Measurements from ENCODE around the gene BMX. TPM values are rescaled to one million over a fixed set of nuclear protein-coding genes. Genes with fewer than 3 reads are reported as not detected.

The BMX gene
- total RNA-seq (not detected), polyA plus RNA-seq (not detected), total RNA-seq (not detected)

GRCh38 chrX:15500497-15500966, at the start of gene BMX:
Gene BMX (plus strand): TSS chrX:15500807. CDS start chrX:15508354, 7,547 bp downstream.
- H3K27me3 Mint-ChIP-seq, result peaks cover 5 to 41% (median 9%) of the 10 kb centered on the region in 5 donors
- H3K9me3 Mint-ChIP-seq, result peaks cover 0 to 2% (median 0%) of the 10 kb centered on the region in 11 donors
- ChIA-PET POLR2A (no interaction called here), CTCF (no interaction called here)
- H3K4me3 Mint-ChIP-seq, result no peak within 1 kb of the TSS
- no peak within 1 kb of the TSS for H3K4me3 ChIP-seq (ENCODE audit: low read length)
- H3K4me1 Mint-ChIP-seq, result peaks cover 0 to 7% (median 4%) of the 10 kb centered on the region in 7 donors
- no peak for ATAC-seq
- H3K27ac ChIP-seq (ENCODE audit: low read depth, low read length), result no peak within 1 kb of the TSS
- no peak within 1 kb of the TSS for H3K27ac Mint-ChIP-seq
- H3K9me3 ChIP-seq (ENCODE audit: control insufficient read depth in 2 of 3, low read length in 3 of 3), result no peaks in the 10 kb centered on the region
- no peaks in the 10 kb centered on the region for H3K36me3 ChIP-seq (ENCODE audit: control insufficient read depth in 2 of 3, insufficient read depth in 3 of 3, low read length in 3 of 3)
- intact Hi-C loops (cut with micrococcal nuclease), result no loop called here
- no peaks in the 10 kb centered on the region for H3K27me3 ChIP-seq (ENCODE audit: control insufficient read depth in 2 of 2, insufficient read depth in 2 of 2, low read length in 2 of 2)
- no peaks in the 10 kb centered on the region for H3K4me1 ChIP-seq (ENCODE audit: control insufficient read depth in 2 of 2, insufficient read depth in 2 of 2, low read length in 2 of 2)
- H3K36me3 Mint-ChIP-seq, result no peaks in the 10 kb centered on the region
- DNase-seq, result no peak

GRCh38 chrX:15451913-15452312, 48.7 kb upstream of the BMX start:
- Histone ChIP-seq H3K4me1 (ENCODE audit: control insufficient read depth in 2 of 2, insufficient read depth in 2 of 2, low read length in 2 of 2) (no peaks in the 10 kb centered on the region), H3K4me3 (ENCODE audit: low read length) (no peak overlapping the region), H3K36me3 (ENCODE audit: control insufficient read depth in 2 of 3, insufficient read depth in 3 of 3, low read length in 3 of 3) (no peaks in the 10 kb centered on the region), H3K27me3 (ENCODE audit: control insufficient read depth in 2 of 2, insufficient read depth in 2 of 2, low read length in 2 of 2) (no peaks in the 10 kb centered on the region), H3K9me3 (ENCODE audit: control insufficient read depth in 2 of 3, low read length in 3 of 3) (no peaks in the 10 kb centered on the region), H3K27ac (ENCODE audit: low read depth, low read length) (no peak overlapping the region)
- intact Hi-C loops (cut with micrococcal nuclease), result no loop called here
- CTCF ChIA-PET, result no interaction called here
- Mint-ChIP-seq H3K27ac (no peak overlapping the region), H3K4me1 (no peaks in the 10 kb centered on the region), H3K27me3 (no peaks in the 10 kb centered on the region), H3K4me3 (no peak overlapping the region), H3K36me3 (no peaks in the 10 kb centered on the region), H3K9me3 (no peaks in the 10 kb centered on the region)
- no peak for ATAC-seq
- POLR2A ChIA-PET, result no interaction called here
- no peak for DNase-seq

GRCh38 chrX:15464704-15465103, 35.9 kb upstream of the BMX start:
- Histone ChIP-seq H3K36me3 (ENCODE audit: control insufficient read depth in 2 of 3, insufficient read depth in 3 of 3, low read length in 3 of 3) (no peaks in the 10 kb centered on the region), H3K4me3 (ENCODE audit: low read length) (no peak overlapping the region), H3K27me3 (ENCODE audit: control insufficient read depth in 2 of 2, insufficient read depth in 2 of 2, low read length in 2 of 2) (no peaks in the 10 kb centered on the region), H3K9me3 (ENCODE audit: control insufficient read depth in 2 of 3, low read length in 3 of 3) (no peaks in the 10 kb centered on the region), H3K27ac (ENCODE audit: low read depth, low read length) (no peak overlapping the region), H3K4me1 (ENCODE audit: control insufficient read depth in 2 of 2, insufficient read depth in 2 of 2, low read length in 2 of 2) (no peaks in the 10 kb centered on the region)
- ATAC-seq, result no peak
- ChIA-PET CTCF (no interaction called here), POLR2A (no interaction called here)
- Mint-ChIP-seq H3K4me1 (peaks cover 0 to 2% (median 0%) of the 10 kb centered on the region in 7 donors), H3K36me3 (no peaks in the 10 kb centered on the region), H3K9me3 (no peaks in the 10 kb centered on the region), H3K27ac (no peak overlapping the region), H3K4me3 (no peak overlapping the region), H3K27me3 (peaks cover 0 to 7% (median 0%) of the 10 kb centered on the region in 5 donors)
- intact Hi-C loops (cut with micrococcal nuclease), result loop anchor here in 1 of 2 donors (1.0 kb wide), 1 partner anchor 115 kb away; no protein-coding TSS in a partner anchor
- DNase-seq, result no peak

GRCh38 chrX:15465347-15465746, 35.3 kb upstream of the BMX start:
- DNase-seq, result no peak
- ChIA-PET POLR2A (no interaction called here), CTCF (no interaction called here)
- no peak overlapping the region for H3K4me3 Mint-ChIP-seq
- H3K27ac Mint-ChIP-seq, result no peak overlapping the region
- no peaks in the 10 kb centered on the region for H3K36me3 Mint-ChIP-seq
- Histone ChIP-seq H3K4me3 (ENCODE audit: low read length) (no peak overlapping the region), H3K9me3 (ENCODE audit: control insufficient read depth in 2 of 3, low read length in 3 of 3) (no peaks in the 10 kb centered on the region), H3K36me3 (ENCODE audit: control insufficient read depth in 2 of 3, insufficient read depth in 3 of 3, low read length in 3 of 3) (no peaks in the 10 kb centered on the region), H3K4me1 (ENCODE audit: control insufficient read depth in 2 of 2, insufficient read depth in 2 of 2, low read length in 2 of 2) (no peaks in the 10 kb centered on the region), H3K27me3 (ENCODE audit: control insufficient read depth in 2 of 2, insufficient read depth in 2 of 2, low read length in 2 of 2) (no peaks in the 10 kb centered on the region), H3K27ac (ENCODE audit: low read depth, low read length) (no peak overlapping the region)
- H3K27me3 Mint-ChIP-seq, result peaks cover 0 to 3% (median 0%) of the 10 kb centered on the region in 5 donors
- no peak for ATAC-seq
- peaks cover 0 to 2% (median 0%) of the 10 kb centered on the region in 7 donors for H3K4me1 Mint-ChIP-seq
- H3K9me3 Mint-ChIP-seq, result no peaks in the 10 kb centered on the region
- intact Hi-C loops (cut with micrococcal nuclease), result loop anchor here in 1 of 2 donors (1.0 kb wide), 1 partner anchor 116 kb away; no protein-coding TSS in a partner anchor

- CTCF ChIA-PET, result no interaction called here
- no peak overlapping the region for H3K4me3 Mint-ChIP-seq
- peaks cover 0 to 3% (median 0%) of the 10 kb centered on the region in 5 donors for H3K27me3 Mint-ChIP-seq
- Histone ChIP-seq H3K36me3 (ENCODE audit: control insufficient read depth in 2 of 3, insufficient read depth in 3 of 3, low read length in 3 of 3) (no peaks in the 10 kb centered on the region), H3K4me1 (ENCODE audit: control insufficient read depth in 2 of 2, insufficient read depth in 2 of 2, low read length in 2 of 2) (no peaks in the 10 kb centered on the region), H3K27me3 (ENCODE audit: control insufficient read depth in 2 of 2, insufficient read depth in 2 of 2, low read length in 2 of 2) (no peaks in the 10 kb centered on the region), H3K9me3 (ENCODE audit: control insufficient read depth in 2 of 3, low read length in 3 of 3) (no peaks in the 10 kb centered on the region), H3K4me3 (ENCODE audit: low read length) (no peak overlapping the region), H3K27ac (ENCODE audit: low read depth, low read length) (no peak overlapping the region)
- ATAC-seq, result no peak
- peaks cover 0 to 3% (median 0%) of the 10 kb centered on the region in 7 donors for H3K4me1 Mint-ChIP-seq
- intact Hi-C loops (cut with micrococcal nuclease), result loop anchor here in 1 of 2 donors (1.0 kb wide), 1 partner anchor 117 kb away; no protein-coding TSS in a partner anchor
- no peaks in the 10 kb centered on the region for H3K36me3 Mint-ChIP-seq
- H3K9me3 Mint-ChIP-seq, result no peaks in the 10 kb centered on the region
- H3K27ac Mint-ChIP-seq, result no peak overlapping the region
- DNase-seq, result no peak
- POLR2A ChIA-PET, result no interaction called here
These were observed 34.5 kb upstream of the BMX start for GRCh38 chrX:15465896-15466651.

GRCh38 chrX:15468036-15468435, 32.6 kb upstream of the BMX start:
- Histone ChIP-seq H3K9me3 (ENCODE audit: control insufficient read depth in 2 of 3, low read length in 3 of 3) (no peaks in the 10 kb centered on the region), H3K27me3 (ENCODE audit: control insufficient read depth in 2 of 2, insufficient read depth in 2 of 2, low read length in 2 of 2) (no peaks in the 10 kb centered on the region), H3K27ac (ENCODE audit: low read depth, low read length) (no peak overlapping the region), H3K4me3 (ENCODE audit: low read length) (no peak overlapping the region), H3K36me3 (ENCODE audit: control insufficient read depth in 2 of 3, insufficient read depth in 3 of 3, low read length in 3 of 3) (no peaks in the 10 kb centered on the region), H3K4me1 (ENCODE audit: control insufficient read depth in 2 of 2, insufficient read depth in 2 of 2, low read length in 2 of 2) (no peaks in the 10 kb centered on the region)
- peaks cover 0 to 3% (median 0%) of the 10 kb centered on the region in 5 donors for H3K27me3 Mint-ChIP-seq
- no peak overlapping the region for H3K4me3 Mint-ChIP-seq
- peaks cover 0 to 4% (median 0%) of the 10 kb centered on the region in 7 donors for H3K4me1 Mint-ChIP-seq
- no peak for DNase-seq
- H3K27ac Mint-ChIP-seq, result no peak overlapping the region
- ChIA-PET POLR2A (no interaction called here), CTCF (interaction anchor here (0.5 kb wide), 1 partner anchor 23 kb away, joined by 3 read pairs; no protein-coding TSS in a partner anchor)
- no peaks in the 10 kb centered on the region for H3K36me3 Mint-ChIP-seq
- peak; percentile 38 for ATAC-seq
- no peaks in the 10 kb centered on the region for H3K9me3 Mint-ChIP-seq
- intact Hi-C loops (cut with micrococcal nuclease), result loop anchor here (1.0 to 2.0 kb wide), 2 partner anchors 167 to 168 kb away; no protein-coding TSS in a partner anchor

Data from naive thymus-derived CD4-positive, alpha-beta T cell (primary cell).